CD14-positive monocyte (primary cell): Measurements from ENCODE around the gene HINT3. TPM values are rescaled to one million over a fixed set of nuclear protein-coding genes. Genes with fewer than 3 reads are reported as not detected.
A peak's percentile ranks its signal among the peaks of the same experiment; 100 is the strongest.

Source experiments
- DNase-seq, 3 donors: peaks; one replicate each; pipeline ENCODE4 v3.0.0-alpha.2; 2011 to 2022
- H2AFZ ChIP-seq: 2 replicates; pipeline ENCODE4 v1.6.0; 2012; ENCODE audit warnings: mild to moderate bottlenecking, low read depth, low read length, inconsistent platforms; ENCODE audit not compliant: insufficient read depth, poor library complexity, severe bottlenecking
- H3K27ac ChIP-seq, 2 donors: 1 replicate in 1 of 2; 2 replicates in 1 of 2; pipeline ENCODE4 v1.5.1; 2012 to 2013; ENCODE audit warnings: low read length in 2 of 2, control low read depth in 1 of 2, inconsistent platforms in 1 of 2, low read depth in 1 of 2, mild to moderate bottlenecking in 1 of 2
- H3K27me3 ChIP-seq, 2 donors: one replicate each; pipeline versions ENCODE4 v1.6.0 to v1.6.1; 2011 to 2013; ENCODE audit warnings: low read length in 2 of 2; ENCODE audit not compliant: control insufficient read depth in 2 of 2, insufficient read depth in 2 of 2
- H3K36me3 ChIP-seq, 2 donors: replicated peaks in 1 of 2; 1 replicate in 1 of 2; 2 replicates in 1 of 2; pipeline versions ENCODE4 v1.5.1 to v1.6.1; 2012 to 2013; ENCODE audit warnings: low read length in 2 of 2, control low read depth in 1 of 2, inconsistent platforms in 1 of 2, mild to moderate bottlenecking in 1 of 2; ENCODE audit not compliant: insufficient read depth in 2 of 2, control insufficient read depth in 1 of 2
- H3K4me1 ChIP-seq, 2 donors: 1 replicate in 1 of 2; 2 replicates in 1 of 2; pipeline versions ENCODE4 v1.5.1 to v1.6.1; 2012 to 2013; ENCODE audit warnings: low read length in 2 of 2, control low read depth in 1 of 2, inconsistent platforms in 1 of 2, mild to moderate bottlenecking in 1 of 2, moderate library complexity in 1 of 2; ENCODE audit not compliant: insufficient read depth in 2 of 2, control insufficient read depth in 1 of 2
- H3K4me2 ChIP-seq: replicated peaks from 2 replicates; pipeline ENCODE3; 2012; ENCODE audit warnings: low read length, moderate library complexity, mild to moderate bottlenecking; ENCODE audit not compliant: poor library complexity, severe bottlenecking; ENCODE audit errors: extremely low read depth
- H3K4me3 ChIP-seq, 3 experiments: fragments of 200-600 bp in 1 of 3; sonication (generic) in 1 of 3; replicated peaks in 1 of 3; 1 replicate in 2 of 3; 2 replicates in 1 of 3; pipeline ENCODE4 v1.5.1; 2011 to 2013; ENCODE audit warnings: low read length in 3 of 3, mild to moderate bottlenecking in 3 of 3, control low read depth in 2 of 3, low read depth in 2 of 3, inconsistent platforms in 1 of 3, moderate library complexity in 1 of 3
- H3K79me2 ChIP-seq: 2 replicates; pipeline ENCODE4 v1.6.0; 2012; ENCODE audit warnings: mild to moderate bottlenecking, control low read depth, inconsistent platforms, low read length, moderate library complexity; ENCODE audit not compliant: insufficient read depth
- H3K9ac ChIP-seq: 2 replicates; pipeline ENCODE4 v1.6.0; 2017; ENCODE audit warnings: low read length, mild to moderate bottlenecking; ENCODE audit not compliant: insufficient read depth, poor library complexity, severe bottlenecking
- H3K9me3 ChIP-seq, 2 donors: replicated peaks in 1 of 2; 1 replicate in 1 of 2; 2 replicates in 1 of 2; pipeline versions ENCODE4 v1.5.1 to v1.6.1; 2012 to 2013; ENCODE audit warnings: low read length in 2 of 2, control low read depth in 1 of 2; ENCODE audit not compliant: control insufficient read depth in 1 of 2, insufficient read depth in 1 of 2
- H4K20me1 ChIP-seq: 2 replicates; pipeline ENCODE4 v1.6.0; 2012; ENCODE audit warnings: mild to moderate bottlenecking, low read length, control low read depth, moderate library complexity; ENCODE audit not compliant: insufficient read depth
- H3K27ac Mint-ChIP-seq, 7 donors: one replicate each; pipeline ENCODE4 v1.8.0; 2020; ENCODE audit warnings: mild to moderate bottlenecking in 7 of 7, mixed read lengths in 7 of 7, moderate library complexity in 6 of 7, inconsistent platforms in 2 of 7
- H3K27me3 Mint-ChIP-seq, 3 donors: one replicate each; pipeline ENCODE4 v1.8.0; 2021 to 2022; ENCODE audit warnings: low read depth in 3 of 3, mild to moderate bottlenecking in 3 of 3, mixed read lengths in 3 of 3, moderate library complexity in 3 of 3, inconsistent platforms in 1 of 3
- H3K36me3 Mint-ChIP-seq, 2 donors: one replicate each; pipeline ENCODE4 v1.8.0; 2020; ENCODE audit warnings: mixed read lengths in 2 of 2, inconsistent platforms in 1 of 2, mild to moderate bottlenecking in 1 of 2
- H3K4me1 Mint-ChIP-seq: one replicate; pipeline ENCODE4 v1.8.0; 2020; ENCODE audit warnings: mild to moderate bottlenecking, mixed read lengths
- H3K4me3 Mint-ChIP-seq, 2 donors: one replicate each; pipeline ENCODE4 v1.8.0; 2020; ENCODE audit warnings: mild to moderate bottlenecking in 2 of 2, mixed read lengths in 2 of 2, moderate library complexity in 1 of 2
- H3K9me3 Mint-ChIP-seq, 7 donors: one replicate each; pipeline ENCODE4 v1.8.0; 2020 to 2022; ENCODE audit warnings: mixed read lengths in 7 of 7, mild to moderate bottlenecking in 6 of 7, moderate library complexity in 6 of 7, inconsistent platforms in 2 of 7
- CTCF ChIP-seq: fragments of 200-600 bp; IDR thresholded peaks from one replicate; pipeline ENCODE4 v1.8.0; 2022; ENCODE audit warnings: antibody characterized with exemption, mild to moderate bottlenecking
- WGBS: methylation state at CpG from one replicate; pipeline ENCODE4 v1.1.5; 2013; ENCODE audit warnings: missing lambda C conversion rate; ENCODE audit not compliant: insufficient coverage; 5-methylcytosine and 5-hydroxymethylcytosine counted together
- intact Hi-C, 2 donors: fragments of 100-400 bp; cut with micrococcal nuclease; formaldehyde crosslinking; loops; one replicate each; pipeline versions ENCODE4 v1.15.0 to v1.15.1; 2023
- polyA plus RNA-seq, 3 donors: library from polyadenylated mRNA; depleted of rRNA in 1 of 3; unstranded in 2 of 3; stranded (reverse) in 1 of 3; fragments of 300-500 nt in 2 of 3; fragments of >200 nt in 1 of 3; fragmentation: Illumina TruSeq in 2 of 3; gene quantifications; 1 replicate in 2 of 3; 2 replicates in 1 of 3; pipeline ENCODE4 v1.2.3, GENCODE V29; 2012 to 2021

Gene HINT3
- polyA plus RNA-seq, 3 donors = 5.3 to 18.0 (median 12.3) TPM

- TF ChIP-seq CTCF = no peak
- Histone ChIP-seq H3K79me2 (no peaks in the 10 kb centered on the region), H3K27me3 (no peaks in the 10 kb centered on the region), H3K4me2 (no peak overlapping the region), H3K9ac (no peak overlapping the region), H2AFZ (no peak overlapping the region), H3K36me3 (no peaks in the 10 kb centered on the region), H3K27ac (no peak overlapping the region), H3K4me1 (peaks cover 2 to 4% of the 10 kb centered on the region in 2 donors), H3K4me3 (no peak overlapping the region), H4K20me1 (no peaks in the 10 kb centered on the region), H3K9me3 (no peaks in the 10 kb centered on the region)
- H3K27me3 Mint-ChIP-seq = peaks cover 0 to 2% (median 0%) of the 10 kb centered on the region in 3 donors
- no peaks in the 10 kb centered on the region for H3K36me3 Mint-ChIP-seq
- peaks cover 0 to 3% (median 0%) of the 10 kb centered on the region in 7 donors for H3K9me3 Mint-ChIP-seq
- H3K4me3 Mint-ChIP-seq = no peak overlapping the region
- intact Hi-C loops = loop anchor here in 1 of 2 donors (10.0 kb wide), 2 partner anchors 47 to 167 kb away; no protein-coding TSS in a partner anchor
- WGBS = 92% methylated on average over 1 of the region's 1 CpG
- no peak for DNase-seq
- H3K27ac Mint-ChIP-seq = no peak overlapping the region
- peaks cover 14% of the 10 kb centered on the region for H3K4me1 Mint-ChIP-seq
Measured at GRCh38 chr6:125951323-125951722, 5.2 kb upstream of the HINT3 start.

- Histone ChIP-seq H3K4me2 (no peak overlapping the region), H3K27ac (no peak overlapping the region), H3K9me3 (no peaks in the 10 kb centered on the region), H3K36me3 (no peaks in the 10 kb centered on the region), H3K79me2 (peaks cover 12% of the 10 kb centered on the region), H3K27me3 (no peaks in the 10 kb centered on the region), H3K4me3 (no peak overlapping the region), H3K9ac (no peak overlapping the region), H4K20me1 (no peaks in the 10 kb centered on the region), H3K4me1 (peaks cover 9 to 10% of the 10 kb centered on the region in 2 donors), H2AFZ (no peak overlapping the region)
- no peak for DNase-seq
- peaks cover 0 to 3% (median 0%) of the 10 kb centered on the region in 7 donors for H3K9me3 Mint-ChIP-seq
- 94% methylated on average over 5 of the region's 7 CpGs for WGBS
- H3K4me3 Mint-ChIP-seq = no peak overlapping the region
- intact Hi-C loops = loop anchor here in 1 of 2 donors (10.0 kb wide), 2 partner anchors 48 to 168 kb away; no protein-coding TSS in a partner anchor
- no peak overlapping the region for H3K27ac Mint-ChIP-seq
- peaks cover 10% of the 10 kb centered on the region for H3K4me1 Mint-ChIP-seq
- peak; percentile 16 for TF ChIP-seq CTCF
- no peaks in the 10 kb centered on the region for H3K36me3 Mint-ChIP-seq
- H3K27me3 Mint-ChIP-seq = peaks cover 0 to 2% (median 0%) of the 10 kb centered on the region in 3 donors
Measured at GRCh38 chr6:125952764-125953501, 3.6 kb upstream of the HINT3 start.
